GM12874 (cell line): ENCODE data around the gene ATAD1.

Experiments used
- CTCF ChIP-seq: IDR thresholded peaks from 2 replicates; pipeline ENCODE4 v1.5.1; 2011; ENCODE audit warnings: low read depth, mild to moderate bottlenecking, control low read depth, low read length, moderate library complexity; ENCODE audit not compliant: insufficient read depth

Gene ATAD1

GRCh38 chr10:87849001-87849400, 31.0 kb upstream of the ATAD1 start:
- no peak for TF ChIP-seq CTCF

GRCh38 chr10:87847550-87847949, 29.5 kb upstream of the ATAD1 start:
- TF ChIP-seq CTCF = no peak

- no peak for TF ChIP-seq CTCF
Observed at GRCh38 chr10:87846023-87846422, 28.0 kb upstream of the ATAD1 start.

GRCh38 chr10:87845624-87845998, 27.6 kb upstream of the ATAD1 start:
- no peak for TF ChIP-seq CTCF

GRCh38 chr10:87844837-87845623, 27.0 kb upstream of the ATAD1 start:
- TF ChIP-seq CTCF = no peak

GRCh38 chr10:87843714-87844113, 25.7 kb upstream of the ATAD1 start:
- no peak for TF ChIP-seq CTCF

GRCh38 chr10:87842776-87843497, 24.9 kb upstream of the ATAD1 start:
- TF ChIP-seq CTCF = no peak
